Transverse colon (tissue), 4 donors: ENCODE data around the gene LMTK3. TPM values are rescaled to one million over a fixed set of nuclear protein-coding genes. Genes with fewer than 3 reads are reported as not detected.

Experiments used
- DNase-seq: peaks from one replicate; pipeline ENCODE4 v3.0.0-alpha.2; 2019
- H3K27ac ChIP-seq, 4 donors: fragments of 200-600 bp; sonication (generic); 2 replicates each; pipeline ENCODE4 v1.5.1; 2016 to 2018; ENCODE audit warnings: inconsistent platforms in 4 of 4
- H3K27me3 ChIP-seq: fragments of 200-600 bp; sonication (generic); 2 replicates; pipeline ENCODE4 v1.5.1; 2017; ENCODE audit warnings: inconsistent platforms
- H3K36me3 ChIP-seq, 4 donors: fragments of 200-600 bp; sonication (generic); 2 replicates each; pipeline ENCODE4 v1.5.1; 2017 to 2019; ENCODE audit warnings: inconsistent platforms in 4 of 4
- H3K4me1 ChIP-seq, 4 donors: fragments of 200-600 bp; sonication (generic); 2 replicates each; pipeline ENCODE4 v1.5.1; 2017 to 2020; ENCODE audit warnings: inconsistent platforms in 4 of 4
- H3K4me3 ChIP-seq, 4 donors: fragments of 200-600 bp; sonication (generic); 1 replicate in 1 of 4; 2 replicates in 3 of 4; pipeline versions ENCODE4 v1.5.1 to v1.6.1; 2017 to 2019; ENCODE audit warnings: inconsistent platforms in 4 of 4
- H3K9me3 ChIP-seq, 2 donors: fragments of 200-600 bp; sonication (generic); 2 replicates each; pipeline ENCODE4 v1.5.1; 2017 to 2019; ENCODE audit warnings: inconsistent platforms in 2 of 2
- EP300 ChIP-seq: sonication (generic); formaldehyde crosslinking; IDR thresholded peaks from one replicate; pipeline ENCODE4 v1.6.1; 2017; ENCODE audit warnings: antibody characterized with exemption, low read depth
- POLR2A ChIP-seq: fragments of 450-650 bp; IDR thresholded peaks from one replicate; pipeline ENCODE4 v1.6.1; 2016; ENCODE audit warnings: antibody characterized with exemption, mild to moderate bottlenecking, moderate library complexity
- POLR2AphosphoS5 ChIP-seq, 3 donors: sonication (generic); formaldehyde crosslinking; IDR thresholded peaks; one replicate each; pipeline ENCODE4 v1.6.1; 2016; ENCODE audit warnings: antibody characterized with exemption in 3 of 3
- WGBS, 2 donors: methylation state at CpG; one replicate each; pipeline ENCODE4 v1.1.5; 2018; ENCODE audit warnings: low coverage in 1 of 2; 5-methylcytosine and 5-hydroxymethylcytosine counted together
- in situ Hi-C, 4 donors: fragments of 200-750 bp; cut with MboI; loops; one replicate each; pipeline versions ENCODE4 v1.15.0 to v1.15.1; 2017; ENCODE audit warnings: low sequenced_read_pairs in 3 of 4, low pct_ligation_motif_present in 1 of 4, low pct_unique_long_range_greater_than_20kb in 1 of 4
- intact Hi-C: fragments of 100-400 bp; cut with DNase I; formaldehyde crosslinking; loops from one replicate; pipeline ENCODE4 v1.15.1; 2023; ENCODE audit warnings: low total_unique reads
- total RNA-seq, 4 donors: library from RNA; depleted of rRNA; stranded (reverse); fragments of >200 nt; gene quantifications; one replicate each; pipeline ENCODE4 v1.1.0, GENCODE V29; 2016
- TF ChIP-seq, protein P1 (sequence below), 5 experiments: fragments of 200-600 bp in 3 of 5; fragments of 450-650 bp in 2 of 5; sonication (generic) in 3 of 5; IDR thresholded peaks; 1 replicate in 2 of 5; 2 replicates in 3 of 5; pipeline ENCODE4 v1.5.1; 2016 to 2017; ENCODE audit warnings: antibody characterized with exemption in 5 of 5, inconsistent platforms in 3 of 5, mild to moderate bottlenecking in 2 of 5, moderate library complexity in 1 of 5

The LMTK3 gene
- total RNA-seq, 4 donors from 2014 or later = 0.68 to 2.4 (median 1.1) TPM; not detected in 1

- Histone ChIP-seq H3K4me3 (no peak overlapping the region), H3K4me1 (peaks cover 0 to 9% (median 4%) of the 10 kb centered on the region in 4 donors), H3K9me3 (no peaks in the 10 kb centered on the region), H3K27ac (no peak overlapping the region), H3K36me3 (no peaks in the 10 kb centered on the region), H3K27me3 (peaks cover 61% of the 10 kb centered on the region)
- WGBS, 2 donors = 45 to 52% methylated on average over 2 to 11 of the region's 11 CpGs
- in situ Hi-C loops = no loop called here
- no peak for DNase-seq
- TF ChIP-seq POLR2A = no peak
- TF ChIP-seq, protein P1, sequence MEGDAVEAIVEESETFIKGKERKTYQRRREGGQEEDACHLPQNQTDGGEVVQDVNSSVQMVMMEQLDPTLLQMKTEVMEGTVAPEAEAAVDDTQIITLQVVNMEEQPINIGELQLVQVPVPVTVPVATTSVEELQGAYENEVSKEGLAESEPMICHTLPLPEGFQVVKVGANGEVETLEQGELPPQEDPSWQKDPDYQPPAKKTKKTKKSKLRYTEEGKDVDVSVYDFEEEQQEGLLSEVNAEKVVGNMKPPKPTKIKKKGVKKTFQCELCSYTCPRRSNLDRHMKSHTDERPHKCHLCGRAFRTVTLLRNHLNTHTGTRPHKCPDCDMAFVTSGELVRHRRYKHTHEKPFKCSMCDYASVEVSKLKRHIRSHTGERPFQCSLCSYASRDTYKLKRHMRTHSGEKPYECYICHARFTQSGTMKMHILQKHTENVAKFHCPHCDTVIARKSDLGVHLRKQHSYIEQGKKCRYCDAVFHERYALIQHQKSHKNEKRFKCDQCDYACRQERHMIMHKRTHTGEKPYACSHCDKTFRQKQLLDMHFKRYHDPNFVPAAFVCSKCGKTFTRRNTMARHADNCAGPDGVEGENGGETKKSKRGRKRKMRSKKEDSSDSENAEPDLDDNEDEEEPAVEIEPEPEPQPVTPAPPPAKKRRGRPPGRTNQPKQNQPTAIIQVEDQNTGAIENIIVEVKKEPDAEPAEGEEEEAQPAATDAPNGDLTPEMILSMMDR (IDR thresholded peaks at IDR 0.05) = no peak
- no peak for TF ChIP-seq EP300
- TF ChIP-seq POLR2AphosphoS5 (IDR thresholded peaks at IDR 0.05) = no peak
- intact Hi-C loops = no loop called here
Observed at GRCh38 chr19:48514123-48514458, 2.5 kb upstream of the LMTK3 start.

DNA sequence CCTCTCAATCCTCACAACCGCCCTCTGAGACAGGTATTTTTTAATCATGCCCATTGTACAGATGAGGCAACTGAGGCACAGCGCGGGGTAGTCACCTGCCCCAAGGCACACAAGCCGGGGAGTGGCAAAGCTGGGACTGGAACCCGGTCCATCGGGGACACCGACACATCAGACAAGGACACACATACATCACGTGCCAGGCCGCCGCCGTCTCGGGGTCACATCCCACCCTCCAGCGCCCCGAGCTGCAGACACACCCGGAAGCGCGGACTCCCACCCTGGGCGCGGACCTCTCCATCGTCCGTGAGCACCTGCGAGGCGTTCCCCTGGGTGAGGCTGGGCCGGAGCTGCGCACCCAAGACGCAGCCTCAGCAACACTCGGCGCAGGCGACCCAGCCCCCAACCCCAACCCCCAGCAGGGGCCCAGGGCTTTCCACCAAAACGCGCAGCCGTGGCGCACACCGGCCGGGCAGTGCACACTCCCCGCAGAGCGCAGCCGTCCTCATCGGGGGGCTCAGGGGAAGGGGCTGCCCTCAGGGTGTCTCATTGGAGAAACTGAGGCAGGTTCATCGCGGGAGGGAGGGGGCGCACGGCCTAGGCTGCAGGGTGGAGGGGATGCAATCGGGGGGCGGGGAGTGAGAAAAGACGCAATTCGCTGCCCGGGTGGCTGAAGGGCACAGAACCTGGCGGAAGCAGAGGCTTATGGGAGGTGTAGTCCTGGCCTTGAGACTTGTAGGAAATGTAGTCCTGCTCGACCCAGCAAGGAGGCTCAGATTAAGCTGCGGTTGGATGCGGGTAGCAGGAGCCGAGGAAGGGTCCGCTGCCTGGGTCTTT lies 1.9 kb upstream of the LMTK3 start:
- peak; percentile 75 for DNase-seq
- in situ Hi-C loops = no loop called here
- WGBS, 2 donors = 0 to 4% methylated on average over 1 to 36 of the region's 54 CpGs
- Histone ChIP-seq H3K27me3 (peaks cover 57% of the 10 kb centered on the region), H3K9me3 (no peaks in the 10 kb centered on the region), H3K27ac (peak overlapping the region in 2 of 4 donors; percentile 18 to 53), H3K4me1 (peaks cover 0 to 9% (median 4%) of the 10 kb centered on the region in 4 donors), H3K4me3 (peak overlapping the region; percentile 29 to 58 (median 51)), H3K36me3 (no peaks in the 10 kb centered on the region)
- intact Hi-C loops = no loop called here
- no peak for TF ChIP-seq POLR2A
- TF ChIP-seq POLR2AphosphoS5 (IDR thresholded peaks at IDR 0.05) = no peak
- TF ChIP-seq EP300 = no peak
- TF ChIP-seq, protein P1 (IDR thresholded peaks at IDR 0.05) = no peak

- peaks cover 0 to 9% (median 4%) of the 10 kb centered on the region in 4 donors for H3K4me1 ChIP-seq
- intact Hi-C loops = no loop called here
- WGBS, 2 donors = 28 to 30% methylated on average over 13 to 19 of the region's 19 CpGs
- no peaks in the 10 kb centered on the region for H3K9me3 ChIP-seq
- no peak overlapping the region for H3K27ac ChIP-seq
- peaks cover 50% of the 10 kb centered on the region for H3K27me3 ChIP-seq
- no peak for DNase-seq
- no peaks in the 10 kb centered on the region for H3K36me3 ChIP-seq
- TF ChIP-seq POLR2AphosphoS5 (IDR thresholded peaks at IDR 0.05) = no peak
- no peak overlapping the region for H3K4me3 ChIP-seq
- in situ Hi-C loops = no loop called here
Observed at GRCh38 chr19:48512504-48513288, 1.1 kb upstream of the LMTK3 start.

DNA sequence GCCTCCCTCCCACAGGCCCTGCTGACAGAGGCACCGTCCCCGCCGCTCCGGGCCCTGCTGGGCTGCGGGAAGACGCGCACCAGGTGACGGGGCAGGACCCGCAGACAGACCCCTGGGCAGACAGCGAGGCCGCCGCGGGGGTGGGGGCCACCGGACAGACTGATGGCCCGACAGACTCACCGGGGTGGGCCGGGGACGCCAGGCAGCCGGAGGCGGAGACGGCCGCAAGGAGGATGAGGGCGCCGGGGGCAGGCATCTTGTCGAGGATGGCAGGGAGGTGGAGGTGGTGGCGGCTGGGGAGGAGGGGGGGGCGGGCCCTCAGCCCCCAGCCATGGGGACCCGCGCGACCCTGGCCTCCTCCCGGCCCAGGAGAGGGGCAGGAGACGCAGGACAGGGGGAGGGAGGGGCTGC lies 309 bp downstream of the LMTK3 start:
- in situ Hi-C loops = no loop called here
- intact Hi-C loops = no loop called here
- TF ChIP-seq, protein P1 (IDR thresholded peaks at IDR 0.05) = no peak
- TF ChIP-seq POLR2AphosphoS5 (IDR thresholded peaks at IDR 0.05) (no peak), EP300 (no peak), POLR2A (no peak)
- H3K4me1 ChIP-seq = peaks cover 0 to 9% (median 4%) of the 10 kb centered on the region in 4 donors
- DNase-seq = no peak
- WGBS, 2 donors = 1% methylated on average over 17 of the region's 32 CpGs; no CpG with 5 or more reads in 1 of the 2 donors
- H3K9me3 ChIP-seq = no peaks in the 10 kb centered on the region
- peaks cover 39% of the 10 kb centered on the region for H3K27me3 ChIP-seq
- peak overlapping the region in 1 of 4 donors; percentile 7 for H3K4me3 ChIP-seq
- no peak overlapping the region for H3K27ac ChIP-seq
- no peaks in the 10 kb centered on the region for H3K36me3 ChIP-seq
